Stimulated activated CD4-positive, alpha-beta T cell treated with anti-CD3 and anti-CD28 coated beads, TNF-alpha, amount 100 ng/mL, for 48 hours (primary cell): ENCODE results near the gene CAPN12.
"Not testable (repeated sequence)": the region's sequence is repeated elsewhere in the genome, so short reads cannot be mapped to it uniquely, and the experiment has no call there.

Experiments
- DNase-seq, 3 donors: peaks; one replicate each; pipeline ENCODE4 v3.0.0-alpha.2; 2020; ENCODE audit warnings: low read depth in 3 of 3

Gene CAPN12, protein sequence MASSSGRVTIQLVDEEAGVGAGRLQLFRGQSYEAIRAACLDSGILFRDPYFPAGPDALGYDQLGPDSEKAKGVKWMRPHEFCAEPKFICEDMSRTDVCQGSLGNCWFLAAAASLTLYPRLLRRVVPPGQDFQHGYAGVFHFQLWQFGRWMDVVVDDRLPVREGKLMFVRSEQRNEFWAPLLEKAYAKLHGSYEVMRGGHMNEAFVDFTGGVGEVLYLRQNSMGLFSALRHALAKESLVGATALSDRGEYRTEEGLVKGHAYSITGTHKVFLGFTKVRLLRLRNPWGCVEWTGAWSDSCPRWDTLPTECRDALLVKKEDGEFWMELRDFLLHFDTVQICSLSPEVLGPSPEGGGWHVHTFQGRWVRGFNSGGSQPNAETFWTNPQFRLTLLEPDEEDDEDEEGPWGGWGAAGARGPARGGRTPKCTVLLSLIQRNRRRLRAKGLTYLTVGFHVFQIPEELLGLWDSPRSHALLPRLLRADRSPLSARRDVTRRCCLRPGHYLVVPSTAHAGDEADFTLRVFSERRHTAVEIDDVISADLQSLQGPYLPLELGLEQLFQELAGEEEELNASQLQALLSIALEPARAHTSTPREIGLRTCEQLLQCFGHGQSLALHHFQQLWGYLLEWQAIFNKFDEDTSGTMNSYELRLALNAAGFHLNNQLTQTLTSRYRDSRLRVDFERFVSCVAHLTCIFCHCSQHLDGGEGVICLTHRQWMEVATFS

GRCh38 chr19:38744298-38744681 is at the start of gene CAPN12:
TSS of gene CAPN12 (minus strand) at chr19:38744474. CDS start at chr19:38744165, 309 bp downstream.
- no peak for DNase-seq

- DNase-seq, result no peak
Observed at GRCh38 chr19:38793671-38794070, 49.4 kb upstream of the CAPN12 start.

DNA sequence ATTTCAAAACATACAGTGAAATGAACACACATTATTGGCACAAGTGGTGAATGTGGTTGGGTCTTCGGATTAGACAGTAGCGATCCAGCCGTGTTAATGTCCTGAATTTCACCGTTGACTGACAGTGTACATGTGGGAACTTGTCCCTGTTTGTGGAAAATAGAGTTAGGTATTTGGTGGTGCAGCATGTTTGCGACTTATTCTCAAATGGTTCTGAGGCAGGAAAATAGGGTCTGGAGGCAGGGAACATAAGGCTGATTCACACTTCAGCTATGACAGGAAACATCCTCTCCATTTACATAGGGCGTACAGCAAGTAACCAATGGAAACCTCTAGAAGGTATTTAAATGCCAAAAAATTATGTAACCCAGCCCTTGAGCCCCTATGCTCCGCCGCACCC is 48.9 kb upstream of the CAPN12 start:
- no peak for DNase-seq

DNA sequence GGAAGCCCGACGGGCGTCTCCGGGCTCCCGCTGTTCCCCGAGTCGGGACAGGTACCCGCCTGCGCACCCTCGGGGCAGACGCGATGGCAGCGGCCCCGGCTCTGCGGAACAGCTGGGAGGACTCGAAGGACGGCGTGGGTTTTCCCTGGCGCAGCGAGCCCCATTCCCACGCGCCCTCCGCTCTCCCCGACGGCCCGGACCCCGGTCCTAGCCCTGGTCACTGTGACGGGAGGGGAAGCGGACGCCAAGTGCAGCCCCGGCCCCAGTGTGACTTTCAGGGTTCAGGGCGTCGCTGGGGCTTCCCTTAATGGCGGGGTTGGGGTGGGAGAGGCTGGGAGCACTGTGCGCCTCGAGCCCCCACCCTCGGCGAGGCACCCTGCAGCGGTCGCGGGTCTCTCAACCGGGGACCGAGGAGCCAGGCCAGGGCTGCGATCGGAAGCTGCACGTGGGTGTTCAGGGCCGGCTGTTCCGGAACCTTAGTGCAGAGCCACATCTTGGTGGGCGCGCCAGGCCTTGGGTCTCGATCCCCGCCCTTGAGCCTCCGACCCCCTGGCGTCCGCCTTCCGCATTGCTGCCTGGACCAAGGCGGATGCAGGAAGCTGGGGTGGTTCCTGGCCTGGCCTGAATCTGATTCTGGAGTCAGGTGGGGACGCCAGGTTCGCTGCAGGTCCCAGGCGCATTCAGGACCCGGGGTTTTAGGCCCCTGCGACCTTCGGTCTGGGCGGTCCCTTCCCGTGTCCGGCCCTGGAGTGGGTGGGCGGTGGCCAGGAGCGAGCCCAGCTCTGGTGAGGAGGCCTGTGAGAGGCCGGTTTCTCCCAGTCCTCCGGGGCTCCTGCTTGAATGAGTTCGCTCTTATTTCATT is 48.2 kb upstream of the CAPN12 start:
- peak; percentile 5 to 34 (median 8) for DNase-seq

GRCh38 chr19:38791451-38792064 is 47.3 kb upstream of the CAPN12 start:
- DNase-seq, result not testable (repeated sequence)

GRCh38 chr19:38790507-38791403 is 46.5 kb upstream of the CAPN12 start:
- not testable (repeated sequence) for DNase-seq

DNA sequence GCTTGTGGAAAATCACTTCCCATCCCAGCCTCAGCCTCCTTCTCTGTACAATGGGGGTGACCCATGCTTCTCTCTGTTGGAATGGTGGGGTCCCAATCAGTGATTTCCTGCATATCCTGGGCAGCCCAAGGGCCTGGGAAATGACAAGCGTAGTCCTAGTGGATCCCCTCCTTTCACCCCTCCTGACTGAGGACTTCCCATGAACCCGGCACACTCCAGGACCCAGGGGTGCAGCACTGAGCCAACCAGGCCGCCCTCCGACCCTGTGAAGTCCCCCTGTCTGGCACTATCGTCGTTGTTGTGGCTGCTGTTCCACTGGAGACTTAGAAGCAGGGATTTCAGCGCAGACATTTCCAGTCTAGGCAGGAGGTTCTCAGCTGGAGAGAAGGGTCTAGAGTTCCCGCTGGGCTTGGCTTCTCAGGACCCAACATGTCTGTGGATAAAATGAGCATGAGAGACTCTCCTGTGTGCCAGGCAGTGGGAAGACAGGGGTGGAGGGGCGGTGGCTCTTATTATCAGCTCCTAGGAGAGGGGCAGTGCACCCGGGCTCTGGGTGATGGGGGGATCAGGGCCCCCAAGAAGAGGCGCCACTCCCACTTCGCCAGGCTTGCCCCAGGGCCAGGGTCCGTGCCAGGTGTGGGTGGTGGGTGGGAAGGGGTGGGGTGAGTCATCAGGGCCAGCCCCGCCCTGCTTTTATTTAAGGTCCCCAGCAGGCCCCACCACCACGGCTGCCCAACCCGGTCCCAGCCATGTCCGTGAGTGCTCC is 44.4 kb upstream of the CAPN12 start, which contains the start of gene LGALS7B:
TSS of gene LGALS7B (plus strand) at position 723 of the 766 bp plus-strand sequence. CDS start at position 750, 27 bp downstream.
- DNase-seq, result no peak

DNA sequence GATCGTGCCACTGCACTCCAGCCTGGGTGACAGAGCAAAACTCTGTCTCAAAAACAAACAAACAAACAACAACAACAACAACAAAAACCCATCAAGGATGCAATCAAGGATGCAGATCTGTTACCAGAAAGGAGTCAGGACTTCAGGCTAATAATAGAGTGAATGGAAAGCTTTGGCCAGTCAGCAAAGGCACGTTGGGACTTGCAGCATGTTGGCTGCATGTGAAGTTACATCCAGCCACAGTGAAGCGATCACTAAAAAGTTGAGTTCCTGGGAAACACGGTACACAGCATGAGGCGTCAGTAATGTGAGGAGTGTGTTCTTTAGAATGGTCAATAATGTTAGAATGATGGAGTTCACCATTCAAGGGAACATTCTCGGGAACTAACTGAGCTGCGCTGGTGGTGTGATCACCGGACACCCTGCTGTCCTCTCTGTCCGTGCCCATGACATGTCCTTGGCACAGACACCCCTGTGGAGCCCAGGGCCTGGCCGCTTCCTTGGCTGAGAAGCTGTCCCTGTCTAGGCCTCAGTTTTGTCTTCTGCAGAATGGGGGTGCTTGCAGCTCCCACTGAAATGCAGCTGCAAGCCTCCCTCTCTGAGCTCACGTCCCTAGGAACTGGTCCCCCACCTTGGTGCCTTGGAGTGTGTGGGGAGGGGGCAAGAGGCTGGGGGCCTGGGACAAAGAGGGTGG is 42.4 kb upstream of the CAPN12 start:
- DNase-seq, result no peak

DNA sequence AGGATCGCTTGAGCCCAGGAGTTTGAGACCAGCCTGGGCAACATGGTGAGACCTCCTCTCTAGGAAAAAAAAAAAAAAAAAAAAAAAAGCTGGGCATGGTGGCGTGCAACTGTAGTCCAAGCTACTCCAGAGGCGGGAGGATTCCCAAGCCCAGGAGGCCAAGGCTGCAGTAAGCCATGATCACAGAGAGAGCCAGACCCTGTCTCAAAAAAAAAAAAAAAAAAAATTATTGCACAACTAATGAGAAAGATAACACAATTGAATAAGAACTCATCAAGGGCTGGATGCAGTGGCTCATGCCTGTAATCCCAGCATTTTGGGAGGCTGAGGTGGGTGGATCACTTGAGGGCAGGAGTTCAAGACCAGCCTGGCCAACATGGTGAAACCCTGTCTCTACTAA is 41.8 kb upstream of the CAPN12 start:
- not testable (repeated sequence) for DNase-seq

DNA sequence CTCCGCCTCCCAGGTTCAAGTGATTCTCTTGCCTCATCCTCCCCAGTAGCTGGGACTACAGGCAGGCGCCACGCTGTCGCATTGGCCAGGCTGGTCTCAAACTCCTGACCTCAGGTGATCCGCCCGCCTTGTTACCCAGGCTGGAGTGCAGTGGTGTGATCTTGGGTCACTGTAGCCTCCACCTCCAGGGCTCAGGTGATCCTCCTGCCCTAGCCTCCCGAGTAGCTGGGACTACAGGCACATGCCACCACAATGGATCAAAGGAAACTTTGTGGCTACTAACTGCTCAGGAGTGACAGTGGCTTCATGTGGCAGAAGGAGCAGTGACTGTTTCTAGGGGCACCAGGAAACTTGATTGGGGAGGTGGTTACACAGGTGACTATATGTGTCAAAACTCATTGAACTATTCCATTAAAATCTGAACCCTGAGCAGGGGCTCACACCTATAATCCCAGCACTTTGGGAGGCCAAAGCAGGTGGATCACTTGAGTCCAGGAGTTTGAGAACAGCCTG is 41.0 kb upstream of the CAPN12 start:
- no peak for DNase-seq

DNA sequence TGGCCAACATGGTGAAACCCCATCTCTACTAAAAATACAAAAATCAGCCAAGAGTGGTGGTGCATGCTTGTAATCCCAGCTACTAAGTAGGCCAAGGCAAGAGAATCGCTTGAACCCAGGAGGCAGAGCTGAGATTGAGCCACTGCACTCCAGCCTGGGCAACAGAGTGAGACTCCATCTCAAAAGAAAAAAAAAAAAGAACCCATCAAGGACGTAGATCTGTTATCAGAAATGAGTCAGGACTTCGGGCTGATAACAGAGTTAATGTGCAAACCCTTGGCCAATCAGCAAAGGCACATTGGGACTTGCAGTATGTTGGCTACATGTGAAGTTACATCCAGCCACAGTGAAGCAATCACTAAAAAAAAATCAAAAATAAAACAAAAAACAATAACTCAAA is 40.0 kb upstream of the CAPN12 start:
- DNase-seq, result no peak

GRCh38 chr19:38782212-38782611 is 37.9 kb upstream of the CAPN12 start:
- DNase-seq, result not testable (repeated sequence)

DNA sequence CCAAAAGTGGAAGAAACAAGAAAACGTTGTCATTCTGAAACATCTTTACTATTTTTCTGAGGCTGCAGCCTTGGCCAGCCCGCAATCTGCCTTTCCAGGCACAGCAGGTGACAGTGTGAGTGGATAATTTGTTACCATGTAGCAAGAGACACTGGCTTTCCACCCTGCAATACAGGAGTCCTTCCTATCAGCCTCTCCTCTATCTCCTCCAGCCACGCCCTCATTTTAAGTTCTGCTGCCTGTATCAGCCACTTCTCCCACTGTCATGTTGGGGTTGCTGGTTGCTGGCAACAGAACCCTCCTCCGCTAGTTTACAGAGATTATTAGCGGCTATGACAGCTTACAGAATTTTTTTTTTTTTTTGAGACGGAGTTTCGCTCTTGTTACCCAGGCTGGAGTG is 36.8 kb upstream of the CAPN12 start:
- no peak for DNase-seq

GRCh38 chr19:38780443-38780842 is 36.2 kb upstream of the CAPN12 start:
- DNase-seq, result no peak

DNA sequence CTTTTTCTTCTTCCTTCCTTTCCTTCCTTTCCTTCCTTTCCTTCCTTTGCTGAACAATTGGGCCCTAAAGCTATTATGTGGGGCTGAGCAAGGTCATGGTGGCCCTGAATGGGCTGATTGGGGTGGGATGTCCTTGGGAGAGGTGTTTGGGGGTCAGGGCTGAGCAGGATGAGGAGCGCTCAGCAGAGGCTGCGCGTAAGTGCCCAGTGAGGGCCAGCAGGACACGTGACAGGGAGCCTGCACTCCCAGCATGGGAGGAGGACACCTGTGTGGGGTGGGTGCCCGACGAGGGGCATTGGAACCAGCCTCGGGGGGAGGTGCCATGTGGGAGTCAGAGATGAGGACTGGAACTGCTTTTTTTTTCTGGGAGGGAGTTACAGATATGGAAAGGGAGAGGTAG is 34.5 kb upstream of the CAPN12 start:
- DNase-seq, result no peak

GRCh38 chr19:38774181-38774950 is 30.1 kb upstream of the CAPN12 start:
- DNase-seq, result no peak

- no peak for DNase-seq
Observed at GRCh38 chr19:38773469-38774177, 29.3 kb upstream of the CAPN12 start, which contains the start of gene LGALS7. TSS of gene LGALS7 (minus strand) at chr19:38773517. CDS start at chr19:38773492, 25 bp downstream.
